ENCODE measurements around the gene NRARP. TPM values are rescaled to one million over a fixed set of nuclear protein-coding genes. Genes with fewer than 3 reads are reported as not detected.
A peak's percentile ranks its signal among the peaks of the same experiment; 100 is the strongest.
"Not testable (repeated sequence)": the region's sequence is repeated elsewhere in the genome, so short reads cannot be mapped to it uniquely, and the experiment has no call there.

NRARP gene
- total and polyA plus RNA-seq, 2 experiments from 2014 or later = 8.7 to 16.5 TPM

- no peaks in the 10 kb centered on the region for H3K36me3 ChIP-seq
- no peak for DNase-seq (ENCODE audit: low read depth in 1 of 2, low spot score in 1 of 2)
- H3K4me1 ChIP-seq (ENCODE audit: low read depth) = no peaks in the 10 kb centered on the region
- H3K27me3 ChIP-seq = no peaks in the 10 kb centered on the region
- H3K9me3 ChIP-seq (ENCODE audit: low read depth) = no peaks in the 10 kb centered on the region
- no peak overlapping the region for H3K27ac ChIP-seq
- TF ChIP-seq, protein P1, sequence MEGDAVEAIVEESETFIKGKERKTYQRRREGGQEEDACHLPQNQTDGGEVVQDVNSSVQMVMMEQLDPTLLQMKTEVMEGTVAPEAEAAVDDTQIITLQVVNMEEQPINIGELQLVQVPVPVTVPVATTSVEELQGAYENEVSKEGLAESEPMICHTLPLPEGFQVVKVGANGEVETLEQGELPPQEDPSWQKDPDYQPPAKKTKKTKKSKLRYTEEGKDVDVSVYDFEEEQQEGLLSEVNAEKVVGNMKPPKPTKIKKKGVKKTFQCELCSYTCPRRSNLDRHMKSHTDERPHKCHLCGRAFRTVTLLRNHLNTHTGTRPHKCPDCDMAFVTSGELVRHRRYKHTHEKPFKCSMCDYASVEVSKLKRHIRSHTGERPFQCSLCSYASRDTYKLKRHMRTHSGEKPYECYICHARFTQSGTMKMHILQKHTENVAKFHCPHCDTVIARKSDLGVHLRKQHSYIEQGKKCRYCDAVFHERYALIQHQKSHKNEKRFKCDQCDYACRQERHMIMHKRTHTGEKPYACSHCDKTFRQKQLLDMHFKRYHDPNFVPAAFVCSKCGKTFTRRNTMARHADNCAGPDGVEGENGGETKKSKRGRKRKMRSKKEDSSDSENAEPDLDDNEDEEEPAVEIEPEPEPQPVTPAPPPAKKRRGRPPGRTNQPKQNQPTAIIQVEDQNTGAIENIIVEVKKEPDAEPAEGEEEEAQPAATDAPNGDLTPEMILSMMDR (IDR thresholded peaks at IDR 0.05; ENCODE audit: low read depth, low read length) = no peak
- no peak overlapping the region for H3K4me3 ChIP-seq
Observed at GRCh38 chr9:137342482-137342881, 40.4 kb upstream of the NRARP start.

DNA sequence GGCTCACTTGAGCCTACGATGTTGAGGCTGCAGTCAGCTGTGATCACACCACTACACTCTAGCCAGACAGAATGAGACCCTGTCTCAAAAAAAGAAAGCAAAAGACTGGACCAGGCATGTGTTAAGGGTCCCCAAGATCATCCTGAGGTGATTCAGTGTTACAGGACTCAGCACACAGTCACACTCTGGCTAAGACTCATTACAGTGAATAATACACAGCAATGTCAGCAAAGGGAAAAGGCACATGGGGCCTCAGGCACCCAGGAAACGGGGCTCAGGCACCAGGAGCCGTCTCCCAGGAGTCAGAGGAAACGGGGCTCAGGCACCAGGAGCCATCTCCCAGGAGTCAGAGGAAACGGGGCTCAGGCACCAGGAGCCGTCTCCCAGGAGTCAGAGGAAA is 39.2 kb upstream of the NRARP start:
- H3K27ac ChIP-seq = no peak overlapping the region
- DNase-seq (ENCODE audit: low read depth in 1 of 2, low spot score in 1 of 2) = no peak
- no peaks in the 10 kb centered on the region for H3K4me1 ChIP-seq (ENCODE audit: low read depth)
- no peaks in the 10 kb centered on the region for H3K36me3 ChIP-seq
- TF ChIP-seq, protein P1 (IDR thresholded peaks at IDR 0.05; ENCODE audit: low read depth, low read length) = no peak
- H3K4me3 ChIP-seq = no peak overlapping the region
- no peaks in the 10 kb centered on the region for H3K9me3 ChIP-seq (ENCODE audit: low read depth)
- H3K27me3 ChIP-seq = no peaks in the 10 kb centered on the region

DNA sequence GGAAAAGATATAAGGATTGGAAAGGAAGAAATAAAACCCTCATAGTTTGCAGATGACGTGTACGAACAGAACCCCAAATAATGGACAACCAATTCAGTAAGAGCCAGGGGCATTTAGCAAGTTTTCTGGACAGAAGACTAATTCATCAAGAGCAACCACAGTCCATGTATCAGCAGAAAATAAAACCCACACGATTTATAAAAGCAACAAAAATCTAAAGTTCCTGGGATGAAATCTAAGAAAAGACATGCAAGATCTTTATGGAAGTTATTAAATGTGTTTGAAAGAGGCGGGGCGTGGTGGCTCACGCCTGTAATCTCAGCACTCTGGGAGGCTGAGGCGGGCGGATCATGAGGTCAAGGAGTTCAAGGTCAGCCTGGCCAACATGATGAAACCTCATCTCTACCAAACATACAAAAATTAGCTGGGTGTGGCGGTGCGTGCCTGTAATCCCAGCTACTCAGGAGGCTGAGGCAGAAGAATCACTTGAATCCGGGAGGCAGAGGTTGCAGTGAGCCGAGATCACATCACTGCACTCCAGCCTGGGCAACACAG is 37.9 kb upstream of the NRARP start:
- H3K9me3 ChIP-seq (ENCODE audit: low read depth); DNase-seq (ENCODE audit: low read depth in 1 of 2, low spot score in 1 of 2); H3K4me1 ChIP-seq (ENCODE audit: low read depth); H3K27me3 ChIP-seq; H3K36me3 ChIP-seq; H3K4me3 ChIP-seq; H3K27ac ChIP-seq: not testable (repeated sequence)

- H3K36me3 ChIP-seq = no peaks in the 10 kb centered on the region
- no peaks in the 10 kb centered on the region for H3K27me3 ChIP-seq
- H3K4me3 ChIP-seq = no peak overlapping the region
- peak in 1 of 2 donors; percentile 66 for DNase-seq (ENCODE audit: low read depth in 1 of 2, low spot score in 1 of 2)
- no peaks in the 10 kb centered on the region for H3K9me3 ChIP-seq (ENCODE audit: low read depth)
- no peak overlapping the region for H3K27ac ChIP-seq
- no peaks in the 10 kb centered on the region for H3K4me1 ChIP-seq (ENCODE audit: low read depth)
- TF ChIP-seq, protein P1 (IDR thresholded peaks at IDR 0.05; ENCODE audit: low read depth, low read length) = no peak
Observed at GRCh38 chr9:137339045-137339907, 37.2 kb upstream of the NRARP start.

GRCh38 chr9:137336735-137337134 is 34.7 kb upstream of the NRARP start:
- H3K27ac ChIP-seq = no peak overlapping the region
- no peaks in the 10 kb centered on the region for H3K36me3 ChIP-seq
- no peaks in the 10 kb centered on the region for H3K9me3 ChIP-seq (ENCODE audit: low read depth)
- TF ChIP-seq, protein P1 (IDR thresholded peaks at IDR 0.05; ENCODE audit: low read depth, low read length) = no peak
- DNase-seq (ENCODE audit: low read depth in 1 of 2, low spot score in 1 of 2) = no peak
- no peaks in the 10 kb centered on the region for H3K27me3 ChIP-seq
- H3K4me1 ChIP-seq (ENCODE audit: low read depth) = no peaks in the 10 kb centered on the region
- H3K4me3 ChIP-seq = no peak overlapping the region

DNA sequence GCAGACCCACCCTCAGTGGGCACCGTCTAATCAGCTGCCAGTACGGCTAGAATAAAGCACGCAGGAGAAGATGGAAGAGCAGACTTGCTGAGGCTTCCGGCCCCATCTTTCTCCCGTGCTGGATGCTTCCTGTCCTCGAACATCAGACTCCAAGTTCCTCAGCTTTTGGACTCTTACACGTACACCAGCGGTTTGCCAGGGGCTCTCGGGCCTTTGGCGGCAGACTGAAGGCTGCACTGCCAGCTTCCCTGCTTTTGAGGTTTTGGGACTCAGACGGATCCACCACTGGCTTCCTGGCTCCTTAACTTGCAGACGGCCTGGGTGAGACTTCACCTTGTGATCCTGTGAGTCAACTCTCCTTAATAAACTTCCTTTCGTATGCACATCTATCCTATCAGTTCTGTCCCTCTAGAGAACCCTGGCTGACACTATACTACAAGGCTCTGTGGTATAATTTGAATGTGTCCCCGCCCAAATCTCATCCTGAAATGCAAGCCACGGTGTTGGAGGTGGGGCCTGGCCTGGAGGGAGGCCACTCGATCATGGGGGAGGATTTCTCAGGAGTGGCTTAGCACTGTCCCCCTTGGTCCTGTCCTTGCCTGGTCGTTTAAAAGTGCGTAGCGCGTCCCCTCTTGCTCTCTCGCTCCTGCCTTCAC is 31.1 kb upstream of the NRARP start:
- Histone ChIP-seq H3K36me3 (no peaks in the 10 kb centered on the region), H3K4me3 (no peak overlapping the region), H3K27me3 (no peaks in the 10 kb centered on the region), H3K27ac (no peak overlapping the region), H3K9me3 (ENCODE audit: low read depth) (no peaks in the 10 kb centered on the region), H3K4me1 (ENCODE audit: low read depth) (no peaks in the 10 kb centered on the region)
- DNase-seq (ENCODE audit: low read depth in 1 of 2, low spot score in 1 of 2) = no peak
- TF ChIP-seq, protein P1 (IDR thresholded peaks at IDR 0.05; ENCODE audit: low read depth, low read length) = no peak
